ENCODE results near the gene CRAT.
A peak's percentile ranks its signal among the peaks of the same experiment; 100 is the strongest.

The CRAT gene

DNA sequence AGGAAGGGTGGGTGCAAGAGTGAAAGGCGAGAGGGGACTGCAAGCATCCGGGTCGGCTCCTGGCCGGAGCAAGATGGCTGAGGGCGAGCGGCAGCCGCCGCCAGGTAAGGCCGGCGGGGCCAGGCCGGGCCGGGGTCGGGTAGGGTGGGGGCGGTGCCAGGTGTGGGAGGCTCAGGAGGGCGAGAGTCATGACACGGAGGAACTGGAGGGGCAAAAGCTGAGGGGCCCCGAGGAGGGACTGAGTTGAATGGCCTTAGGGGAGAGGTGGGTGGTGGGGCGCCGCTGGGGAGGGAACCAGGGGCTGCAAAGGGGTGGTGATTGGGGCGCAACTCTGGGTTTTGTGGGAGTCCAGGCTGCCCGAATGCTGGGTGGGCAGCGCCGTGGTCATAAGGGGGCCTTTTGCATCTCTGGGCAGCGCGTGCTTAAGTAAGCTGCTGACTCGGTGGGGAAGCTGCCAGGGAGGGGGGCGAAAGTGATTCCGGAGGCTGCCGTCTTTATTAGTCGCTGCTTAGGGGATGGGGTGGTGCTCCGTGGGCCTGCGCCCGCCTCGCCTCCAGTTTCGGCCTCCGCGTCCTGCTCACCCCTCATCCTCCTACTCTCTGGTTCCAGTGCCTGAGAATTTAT lies 1.0 kb upstream of the CRAT start:
- DNase-seq (ENCODE audit: low read depth in 2 of 2), result peak; percentile 5 to 31

DNA sequence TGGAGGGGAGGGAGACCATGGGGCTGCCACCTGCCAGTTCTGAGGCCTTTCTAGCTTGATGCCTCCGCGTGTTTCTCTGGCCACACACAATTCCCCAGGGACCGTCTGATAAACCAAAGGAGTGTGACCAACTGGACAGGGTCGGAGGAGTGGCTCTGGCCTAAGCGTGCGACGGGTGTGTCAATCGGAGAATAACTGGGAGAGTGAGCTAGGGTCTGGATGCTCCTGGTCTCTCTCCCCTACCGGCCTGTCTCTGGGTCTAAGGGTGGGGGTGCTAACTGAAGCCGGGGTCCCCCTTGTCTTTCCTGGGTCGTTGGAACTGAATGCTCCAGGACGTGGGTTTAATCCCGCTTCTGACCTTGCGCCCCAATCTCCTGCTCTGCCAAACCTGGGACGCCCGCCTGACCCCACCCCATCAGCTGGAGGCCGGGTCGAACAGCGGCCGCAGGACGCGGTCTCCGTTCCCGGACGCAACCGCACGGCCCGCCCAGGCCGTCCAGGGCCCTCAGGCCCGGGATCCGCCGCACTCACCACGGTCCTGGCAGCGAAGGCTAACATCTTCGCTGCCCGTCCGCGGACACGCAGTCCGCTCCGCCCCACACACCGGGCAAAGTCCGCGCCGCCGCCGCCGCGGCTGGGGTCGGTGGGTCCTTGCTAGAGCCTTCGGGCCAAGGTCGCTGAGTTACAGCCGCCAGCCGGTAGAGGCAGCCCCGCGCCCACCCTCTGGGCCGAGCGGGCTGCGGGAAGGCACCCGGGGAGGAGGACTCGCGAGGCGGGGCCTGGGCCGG lies 447 bp downstream of the CRAT start:
- no peak for DNase-seq (ENCODE audit: low read depth in 2 of 2)

DNA sequence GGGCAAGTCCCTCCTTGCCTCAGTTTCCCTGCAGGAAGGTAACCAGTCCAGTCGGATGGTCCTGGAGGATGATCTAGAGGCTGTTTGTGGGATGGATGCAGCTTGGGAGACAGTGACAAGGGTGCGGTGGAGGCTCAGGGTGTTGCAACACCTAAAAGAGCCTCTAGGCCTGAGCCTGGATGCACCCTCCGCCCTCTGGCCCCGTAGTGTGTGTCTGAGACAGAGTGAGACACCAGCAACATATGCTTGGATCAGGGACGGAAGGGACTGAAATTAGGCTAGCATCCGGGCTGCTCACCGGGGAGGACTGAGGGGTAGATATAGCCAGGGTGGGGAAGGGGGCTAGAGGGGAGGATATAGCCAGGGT lies 1.1 kb downstream of the CRAT start:
- peak in 1 of 2 experiments; percentile 12 for DNase-seq (ENCODE audit: low read depth in 2 of 2)

DNA sequence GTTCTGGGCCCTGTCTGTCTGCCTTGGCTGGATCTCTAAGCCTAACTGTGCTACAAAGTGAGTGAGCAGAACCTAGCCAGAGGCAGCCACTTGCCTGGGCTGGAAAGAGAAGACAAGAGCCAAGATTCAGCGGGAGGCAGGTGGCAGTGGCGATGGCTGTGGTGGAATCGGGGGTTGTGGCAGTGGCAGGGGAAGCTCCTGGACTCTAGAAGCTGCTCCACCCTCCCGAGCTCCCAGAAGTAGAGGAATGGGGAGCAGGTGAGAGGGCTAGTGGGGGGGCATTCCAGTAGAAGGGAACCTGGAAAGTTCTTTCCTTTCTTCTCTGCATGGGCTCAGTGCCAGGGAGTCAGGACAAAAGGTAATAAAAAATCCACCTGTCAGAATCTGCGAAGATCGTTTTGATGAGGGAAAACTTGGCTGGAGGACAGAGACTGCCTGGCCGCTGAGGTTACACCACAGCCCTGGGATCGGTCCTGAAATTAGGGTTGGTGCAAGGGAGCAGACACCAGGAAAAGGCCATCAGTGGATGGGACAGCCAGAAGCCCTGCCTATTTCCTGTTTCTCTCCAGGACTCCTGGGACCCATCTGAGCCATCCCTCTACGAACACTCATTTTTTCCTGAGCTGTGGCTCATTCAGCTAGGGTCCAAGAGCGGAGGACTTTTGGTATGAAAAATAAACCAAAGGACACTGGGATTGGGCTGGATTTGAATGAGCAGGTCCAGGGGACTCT lies 1.6 kb downstream of the CRAT start:
- no peak for DNase-seq (ENCODE audit: low read depth in 2 of 2)

DNA sequence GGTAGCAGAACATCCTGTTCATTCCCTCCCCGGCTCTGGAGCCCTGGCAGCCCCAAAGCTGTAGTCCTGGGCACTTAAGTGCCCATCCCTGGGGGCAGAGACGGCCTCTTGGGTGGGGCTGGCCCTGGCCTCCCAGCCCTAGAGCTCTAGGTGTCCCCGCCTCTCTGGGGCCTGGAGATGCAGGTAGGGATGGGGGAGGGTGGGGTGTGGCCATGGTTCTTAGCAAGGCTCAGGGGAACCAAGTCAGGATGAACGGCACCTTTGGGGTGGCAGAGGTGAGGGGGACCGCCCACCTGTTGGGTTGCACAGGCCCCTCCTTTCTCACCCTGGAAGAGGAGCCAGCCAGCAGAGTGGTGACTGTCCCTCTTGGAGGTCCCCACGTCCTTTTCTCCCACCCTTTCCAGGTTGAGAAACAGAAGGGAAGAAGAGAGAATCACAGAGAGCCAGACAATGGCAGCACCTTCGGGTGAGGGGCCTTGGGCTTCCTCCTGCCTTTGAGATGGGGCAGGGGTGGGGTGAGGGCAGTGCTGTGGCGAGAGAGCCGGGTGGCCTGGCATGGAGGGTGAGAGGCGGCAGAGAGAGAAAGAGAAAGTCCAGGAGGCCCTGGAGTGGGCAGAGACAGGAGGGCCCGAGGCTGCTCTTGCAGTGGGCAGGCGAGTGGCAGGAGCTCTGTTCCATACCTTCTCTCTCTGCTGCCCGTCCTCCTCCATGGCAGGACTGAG lies 2.3 kb downstream of the CRAT start:
- DNase-seq (ENCODE audit: low read depth in 2 of 2), result no peak

DNA sequence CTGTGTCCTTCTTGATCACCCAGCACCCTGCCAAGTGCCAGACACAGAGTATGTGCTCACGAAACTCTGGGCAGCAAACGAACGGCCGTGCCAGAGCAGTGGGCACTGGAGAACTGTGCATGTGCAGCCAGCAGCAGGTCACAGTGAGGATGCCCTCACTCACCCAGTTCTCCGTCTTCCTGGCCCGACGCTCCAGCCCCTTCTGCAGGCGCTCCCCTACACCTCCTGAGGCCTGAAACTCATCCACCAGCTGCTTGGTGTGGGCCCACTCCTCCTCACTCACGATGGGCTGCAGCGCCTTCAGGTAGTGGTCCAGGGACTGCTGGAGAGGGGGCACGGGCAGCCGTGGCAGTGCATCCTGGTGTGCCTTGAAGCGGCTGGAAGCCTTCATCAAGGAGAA lies 2.9 kb downstream of the CRAT start:
- DNase-seq (ENCODE audit: low read depth in 2 of 2), result no peak

DNA sequence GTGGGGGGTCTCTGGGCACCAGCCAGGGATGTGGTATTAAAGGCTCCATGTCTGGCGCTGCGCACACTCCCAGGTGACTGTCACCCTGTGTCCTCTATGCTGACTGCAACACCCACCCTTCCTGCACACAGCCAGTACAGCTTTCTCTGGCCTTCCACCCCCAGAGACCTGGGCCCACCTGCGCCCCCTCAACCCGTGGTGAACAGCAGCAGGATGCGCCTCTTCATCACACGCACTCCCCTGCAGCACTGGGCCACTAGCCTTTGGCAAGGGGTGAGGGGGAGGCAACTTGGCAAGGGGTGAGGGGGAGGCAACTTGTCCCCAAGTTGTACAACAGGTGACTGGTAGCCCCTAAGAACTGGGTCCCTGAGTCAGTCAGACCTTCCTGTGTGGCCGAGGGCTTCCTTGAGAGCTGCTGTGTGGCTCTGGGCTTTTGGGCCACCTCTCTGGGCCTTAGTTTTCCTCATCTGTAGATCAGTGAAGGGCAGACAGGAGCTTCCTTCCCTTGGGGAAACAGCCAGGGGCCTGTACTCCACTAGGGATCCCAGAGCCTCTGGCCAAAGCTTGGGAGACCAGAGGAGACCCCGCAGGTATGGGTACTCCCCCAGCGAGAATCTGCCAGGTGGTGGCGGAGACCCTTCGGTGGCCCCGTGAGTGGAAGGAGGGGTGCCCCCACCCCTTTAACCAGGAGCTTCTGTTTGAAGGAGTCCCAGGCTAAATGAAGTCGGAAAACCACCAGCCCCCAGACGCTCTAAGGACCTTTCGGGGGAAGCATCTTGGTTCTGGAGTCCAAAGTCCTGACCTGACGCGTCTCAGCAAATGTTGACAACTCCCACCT lies 4.5 kb downstream of the CRAT start:
- no peak for DNase-seq (ENCODE audit: low read depth in 2 of 2)

DNA sequence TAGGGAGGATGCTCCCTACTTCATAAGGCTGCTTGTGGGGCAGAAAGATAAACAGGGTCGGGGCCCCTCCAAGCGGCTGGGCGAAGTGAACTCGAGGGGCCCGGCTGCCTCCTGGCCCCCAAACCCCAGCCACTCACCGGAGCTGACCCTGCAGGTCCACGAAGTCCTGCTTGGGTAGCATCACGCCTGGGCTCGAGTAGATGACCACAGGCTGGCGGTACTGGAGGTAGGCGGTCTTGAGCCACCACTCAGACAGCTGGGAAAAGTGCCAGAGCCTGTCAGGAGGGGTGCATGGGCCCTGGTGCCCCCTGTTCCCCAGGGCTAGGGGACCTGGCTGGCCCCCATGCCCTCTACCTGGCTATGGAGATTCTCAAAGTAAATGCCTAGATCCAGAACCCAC lies 6.5 kb downstream of the CRAT start:
- no peak for DNase-seq (ENCODE audit: low read depth in 2 of 2)

DNA sequence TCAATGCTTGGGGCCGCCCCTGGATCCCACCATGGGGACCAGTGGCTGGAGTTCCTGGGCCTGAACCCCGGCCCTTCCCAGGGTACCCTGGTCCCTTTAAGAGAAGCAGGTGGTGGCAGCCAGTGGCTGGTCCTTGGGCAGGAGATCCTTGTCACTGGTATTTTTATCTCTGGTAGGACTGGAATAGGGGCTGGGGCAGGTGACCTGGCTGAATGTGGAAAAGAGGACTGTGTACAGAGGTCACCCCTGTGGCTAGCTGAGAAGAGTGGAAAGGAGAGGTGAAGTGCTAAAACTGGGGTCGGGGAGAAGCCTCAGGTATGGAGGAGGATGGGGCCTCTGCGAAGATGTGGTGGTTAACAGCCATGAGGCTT lies 7.0 kb downstream of the CRAT start:
- DNase-seq (ENCODE audit: low read depth in 2 of 2), result no peak

DNA sequence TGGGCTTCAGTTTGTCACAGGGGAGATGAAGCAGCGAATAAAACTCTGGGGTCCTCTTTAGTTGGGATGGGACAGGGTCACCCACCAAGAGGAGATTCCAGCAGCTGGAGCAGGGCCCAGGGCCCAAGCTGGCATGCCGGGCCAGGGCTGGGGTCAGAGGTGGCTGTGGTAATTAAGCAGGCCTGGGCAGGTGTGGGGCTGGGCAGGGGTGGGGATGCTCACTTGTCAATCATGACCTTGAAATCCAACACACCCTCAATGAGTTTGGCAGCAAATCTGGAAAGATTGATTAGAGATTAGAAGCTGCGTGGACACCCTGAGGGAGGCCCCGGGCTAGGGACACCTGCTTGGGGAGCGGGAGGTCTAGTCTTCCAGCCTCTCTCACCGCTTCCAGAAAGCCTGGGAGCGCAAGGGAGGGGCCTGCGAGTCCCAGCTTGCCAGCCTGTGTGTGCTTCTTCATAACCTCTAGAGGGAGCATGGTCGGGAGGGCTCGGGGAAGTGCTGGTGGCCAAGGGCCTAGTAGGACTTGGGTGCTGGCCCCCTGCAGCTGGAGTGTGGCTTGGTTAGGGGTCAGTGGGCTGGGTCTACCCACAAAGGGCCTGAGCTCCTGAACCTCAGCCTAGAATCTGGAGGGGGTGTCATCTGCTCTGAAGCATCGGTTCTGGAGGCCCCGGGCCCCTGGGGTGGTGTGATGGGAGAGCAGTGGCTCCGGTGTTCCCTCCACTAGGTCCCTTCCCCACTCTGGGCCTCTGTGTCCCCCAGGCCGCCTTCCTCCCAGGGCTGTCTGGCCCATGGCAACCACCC lies 7.6 kb downstream of the CRAT start:
- DNase-seq (ENCODE audit: low read depth in 2 of 2), result no peak

DNA sequence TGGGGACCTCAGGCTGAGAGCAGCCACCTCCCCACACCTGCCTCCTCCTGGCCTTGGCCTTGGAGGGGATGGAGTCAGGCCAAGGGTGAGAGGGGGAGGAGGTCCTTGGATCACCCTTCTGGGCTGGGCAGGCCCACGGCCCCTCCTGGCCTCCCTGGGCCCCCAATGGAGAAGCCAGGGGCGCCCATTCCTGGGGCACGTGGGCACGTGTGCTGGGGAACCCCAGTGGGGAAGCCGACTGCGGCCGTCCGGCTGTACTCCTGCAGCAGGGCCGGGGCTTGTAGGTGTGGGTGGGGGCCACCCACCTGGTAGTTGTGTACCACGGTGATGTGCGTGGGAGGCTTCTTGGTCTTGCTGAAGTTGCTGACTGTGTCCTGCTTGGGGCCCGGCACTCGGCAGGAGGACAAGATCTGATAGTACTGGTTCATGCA lies 8.5 kb downstream of the CRAT start:
- no peak for DNase-seq (ENCODE audit: low read depth in 2 of 2)

DNA sequence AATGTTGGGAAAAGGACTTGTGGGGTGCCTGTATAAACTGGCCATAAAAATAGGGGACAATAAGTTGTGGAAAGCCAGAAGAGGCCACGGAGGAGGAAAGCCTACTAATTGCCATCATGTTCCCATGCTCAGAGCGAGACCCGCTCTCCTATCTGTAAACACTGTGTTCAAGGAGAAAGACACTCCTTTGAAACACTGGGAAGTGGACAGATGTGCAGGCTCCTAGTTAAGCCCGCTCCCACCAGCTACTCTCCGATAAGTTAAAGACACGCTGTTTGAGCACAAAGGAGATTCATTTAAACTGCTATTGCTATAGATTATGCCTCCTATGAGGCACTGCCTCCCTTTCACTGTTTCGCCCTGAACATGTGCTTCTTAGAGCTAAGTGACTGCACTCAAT lies 9.3 kb downstream of the CRAT start:
- DNase-seq (ENCODE audit: low read depth in 2 of 2), result no peak

DNA sequence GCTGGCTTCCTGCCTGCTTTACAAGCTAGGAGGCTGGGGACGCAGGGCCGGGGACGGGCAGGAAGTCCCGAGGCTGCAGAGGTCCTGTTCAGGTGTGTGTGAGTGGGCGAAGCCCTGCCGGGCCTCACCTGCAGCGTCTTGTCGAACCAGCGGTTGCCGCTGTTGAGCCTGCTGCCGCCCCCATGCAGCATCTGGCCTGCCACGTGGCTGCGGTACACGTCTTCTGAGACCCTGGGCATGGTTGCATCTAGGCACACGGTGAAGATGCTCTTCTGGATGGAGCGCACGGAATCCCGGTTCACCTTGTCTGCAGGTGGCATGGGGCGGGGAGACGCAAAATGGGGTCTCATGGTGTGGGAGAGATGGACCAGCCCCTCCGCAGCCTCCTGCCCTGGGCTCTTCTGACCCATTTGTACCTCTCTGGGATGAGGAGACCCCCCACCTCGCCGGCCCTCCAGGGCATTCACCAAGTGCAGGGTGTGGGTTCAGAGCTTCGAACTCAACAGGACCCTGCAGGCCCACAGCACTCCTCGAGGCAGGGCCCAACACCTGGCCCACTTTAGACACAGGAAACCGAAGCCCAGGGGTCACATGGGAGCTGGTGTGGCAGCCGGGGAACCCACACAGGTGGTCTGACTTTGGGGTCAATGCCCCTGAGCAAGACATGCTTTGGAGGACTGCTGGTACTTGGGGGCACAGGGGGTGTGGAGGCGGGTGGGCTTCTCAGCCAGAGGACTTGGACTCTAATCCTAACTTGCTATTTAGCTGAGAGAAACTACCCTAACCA lies 10.0 kb downstream of the CRAT start:
- no peak for DNase-seq (ENCODE audit: low read depth in 2 of 2)

DNA sequence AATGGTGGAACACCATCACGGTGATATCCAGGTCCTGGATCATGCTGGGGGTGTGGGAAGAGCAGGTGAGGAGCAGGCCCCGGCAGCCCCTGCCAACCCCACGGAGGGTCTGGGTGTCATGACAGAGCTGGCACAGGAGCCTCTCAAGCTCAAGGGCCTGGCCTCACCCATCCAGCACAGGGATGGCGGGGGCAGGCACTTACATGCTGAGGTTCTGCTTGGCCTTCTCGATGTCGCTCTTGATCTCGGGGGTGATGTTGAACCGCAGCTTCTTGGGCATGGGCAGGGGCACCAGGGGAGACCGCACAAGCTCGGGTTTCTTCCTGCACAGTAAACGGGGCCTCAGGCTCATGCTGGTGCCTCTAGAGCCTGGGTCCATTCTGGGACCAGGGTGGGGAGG lies 12.3 kb downstream of the CRAT start:
- DNase-seq (ENCODE audit: low read depth in 2 of 2), result no peak

DNA sequence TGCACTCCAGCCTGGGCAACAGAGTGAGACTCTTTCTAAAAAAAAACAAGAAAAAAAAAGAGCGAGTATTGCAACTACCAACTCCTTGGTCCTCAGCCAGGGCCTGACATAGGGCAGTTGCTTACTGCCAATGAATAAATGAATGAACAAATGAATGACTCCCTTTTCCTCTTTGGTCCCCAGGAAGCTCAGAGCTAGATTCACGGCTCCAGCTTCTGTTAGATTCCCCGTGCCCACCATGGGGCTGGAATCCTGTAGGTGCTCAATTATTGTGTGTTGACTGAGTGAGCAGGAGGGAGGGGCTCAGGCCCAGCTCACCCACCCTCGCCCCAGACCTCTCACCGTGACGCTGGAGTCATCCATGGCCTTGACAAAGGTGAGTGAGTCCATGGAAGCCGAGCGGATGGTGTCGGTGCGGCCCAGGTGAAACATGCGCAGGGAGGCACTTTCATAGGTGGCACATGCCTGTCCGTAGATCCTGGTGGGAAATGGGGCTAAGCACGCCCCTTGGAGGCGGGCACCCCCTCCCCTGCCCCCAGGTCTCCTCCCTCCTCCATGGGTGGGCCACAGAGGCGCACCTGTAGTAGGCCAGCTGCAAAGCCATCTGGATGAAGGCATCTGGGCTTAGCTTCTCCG lies 12.8 kb downstream of the CRAT start:
- DNase-seq (ENCODE audit: low read depth in 2 of 2), result no peak

DNA sequence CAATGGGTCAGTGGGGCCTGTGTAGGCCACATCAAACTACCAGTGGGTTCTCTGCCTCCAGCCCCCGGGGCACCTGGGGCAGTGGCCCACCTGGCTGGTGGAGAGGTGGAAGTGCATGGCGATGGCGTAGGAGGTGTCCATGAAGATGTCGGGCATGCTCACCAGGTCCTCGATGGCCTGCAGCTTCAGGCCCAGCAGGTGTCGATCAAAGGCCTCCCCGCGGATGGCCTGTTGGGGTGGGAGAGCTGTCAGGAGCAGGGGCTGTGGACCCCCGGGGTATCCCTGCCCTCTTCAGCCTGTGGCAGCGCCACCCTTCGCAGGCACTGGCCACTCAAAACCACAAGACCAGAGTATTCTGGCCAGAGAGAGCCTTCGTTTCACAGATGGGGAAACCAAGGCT lies 14.7 kb downstream of the CRAT start:
- no peak for DNase-seq (ENCODE audit: low read depth in 2 of 2)

DNA sequence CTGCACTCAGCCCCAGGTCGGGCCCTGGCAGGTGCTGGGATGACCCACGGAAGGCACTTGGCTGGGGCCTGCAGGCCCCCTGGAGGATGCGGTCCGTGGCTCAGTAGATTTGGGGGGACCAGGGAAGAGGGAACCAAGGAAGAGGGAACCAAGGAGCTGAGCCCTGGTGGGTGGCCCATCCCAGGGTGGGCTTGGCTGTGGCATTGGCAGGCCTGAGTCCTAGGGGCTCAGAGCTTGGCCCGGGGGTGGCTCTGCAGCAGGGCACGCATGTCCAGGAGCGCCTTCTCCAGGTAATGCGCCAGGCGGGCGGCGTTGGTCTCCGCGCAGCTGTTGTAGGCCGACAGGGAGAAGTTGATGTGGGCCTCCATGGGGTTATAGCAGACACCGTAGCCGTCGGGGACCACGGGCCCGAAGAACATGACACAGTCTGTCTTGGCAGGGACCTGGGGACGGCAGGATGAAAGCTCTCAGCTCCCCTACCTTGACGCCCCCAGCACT lies 15.4 kb downstream of the CRAT start:
- no peak for DNase-seq (ENCODE audit: low read depth in 2 of 2)

DNA sequence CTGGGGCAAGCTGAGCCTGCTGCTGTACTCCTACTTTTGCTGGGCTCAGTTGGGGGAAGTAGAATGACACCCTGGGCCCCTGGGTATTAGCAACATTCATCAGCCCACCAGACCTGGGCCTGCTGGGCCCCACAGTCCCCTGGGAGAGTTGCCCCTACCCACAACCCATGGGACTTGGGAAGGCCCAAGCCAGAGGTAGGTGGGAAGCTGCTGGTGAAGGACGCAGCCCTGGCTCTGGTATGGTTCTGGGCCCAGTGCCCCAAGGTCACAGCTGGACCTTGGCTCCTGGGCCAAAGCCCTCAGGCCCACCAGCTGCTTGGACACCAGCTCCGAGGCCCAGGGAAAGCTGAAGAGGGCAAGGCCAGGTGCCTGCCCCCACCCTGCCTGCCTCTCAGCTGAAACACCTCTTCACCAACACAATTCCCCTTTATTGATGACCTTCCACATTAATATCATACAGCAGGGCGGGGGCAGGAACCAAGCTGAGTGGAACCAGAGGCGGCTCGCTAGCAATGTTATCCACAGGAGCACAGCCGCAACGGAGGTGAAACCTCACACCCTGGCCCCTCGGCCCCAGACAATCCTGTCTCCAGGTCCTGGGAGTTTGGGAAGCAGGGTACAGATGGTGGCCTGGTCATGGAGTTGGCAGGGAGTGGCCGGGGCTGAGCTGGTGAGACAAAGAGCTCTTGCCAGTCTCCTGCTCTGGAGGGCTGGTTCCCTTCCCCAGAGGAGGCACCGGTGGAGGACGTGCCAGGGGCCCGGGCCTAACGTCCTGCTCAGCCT lies 16.0 kb downstream of the CRAT start:
- no peak for DNase-seq (ENCODE audit: low read depth in 2 of 2)

All from stimulated activated CD4-positive, alpha-beta T cell treated with anti-CD3 and anti-CD28 coated beads, Interleukin-12 subunit alpha, Interleukin-12 subunit beta, amount 100 ng/mL, for 24 hours (primary cell).